GM12891 (cell line): ENCODE results near the gene LAMC2.

Source experiments
- POLR2A ChIP-seq: IDR thresholded peaks from 2 replicates; pipeline ENCODE4 v1.6.1; 2011; ENCODE audit warnings: low read depth, low read length, control low read depth
- POLR2AphosphoS5 ChIP-seq: IDR thresholded peaks from 2 replicates; pipeline ENCODE4 v1.6.1; 2011; ENCODE audit warnings: low read depth, low read length, control low read depth
- POU2F2 ChIP-seq: IDR thresholded peaks from 2 replicates; pipeline ENCODE4 v1.6.1; 2011; ENCODE audit warnings: low read depth, mild to moderate bottlenecking, control low read depth, low read length, moderate library complexity

GRCh38 chr1:183281553-183282091 is 95.6 kb downstream of the LAMC2 start:
- TF ChIP-seq POLR2A (no peak), POLR2AphosphoS5 (no peak), POU2F2 (no peak)
